Osteocyte (in vitro differentiated cells): ENCODE results near the gene BCAT1. TPM values are rescaled to one million over a fixed set of nuclear protein-coding genes. Genes with fewer than 3 reads are reported as not detected.
"Not testable (repeated sequence)": the region's sequence is repeated elsewhere in the genome, so short reads cannot be mapped to it uniquely, and the experiment has no call there.

Experiments
- DNase-seq: peaks from one replicate; pipeline ENCODE4 v3.0.0; 2021; ENCODE audit warnings: mixed read lengths; ENCODE audit not compliant: unreplicated experiment; ENCODE audit errors: extremely low spot score
- H3K27ac Mint-ChIP-seq: one replicate; pipeline ENCODE4 v1.8.0; 2021; ENCODE audit warnings: mild to moderate bottlenecking, mixed read lengths; ENCODE audit not compliant: unreplicated experiment
- H3K27me3 Mint-ChIP-seq: one replicate; pipeline ENCODE4 v1.8.0; 2021; ENCODE audit warnings: mixed read lengths; ENCODE audit not compliant: unreplicated experiment
- H3K36me3 Mint-ChIP-seq: one replicate; pipeline ENCODE4 v1.8.0; 2021; ENCODE audit warnings: mixed read lengths; ENCODE audit not compliant: unreplicated experiment
- H3K4me1 Mint-ChIP-seq: one replicate; pipeline ENCODE4 v1.8.0; 2021; ENCODE audit warnings: mixed read lengths; ENCODE audit not compliant: unreplicated experiment
- H3K4me3 Mint-ChIP-seq: one replicate; pipeline ENCODE4 v1.8.0; 2021; ENCODE audit warnings: mild to moderate bottlenecking, moderate library complexity, mixed read lengths; ENCODE audit not compliant: unreplicated experiment
- H3K9me3 Mint-ChIP-seq: one replicate; pipeline ENCODE4 v1.8.0; 2021; ENCODE audit warnings: mixed read lengths; ENCODE audit not compliant: unreplicated experiment
- CTCF ChIP-seq: fragments of 200-600 bp; sonication (generic); IDR thresholded peaks from 2 replicates; pipeline ENCODE4 v1.5.0; 2021; ENCODE audit warnings: antibody characterized with exemption, mild to moderate bottlenecking, moderate library complexity
- total RNA-seq: library from RNA; stranded (reverse); gene quantifications from 2 replicates; pipeline ENCODE4 v1.2.1, GENCODE V29; 2021

The BCAT1 gene
- total RNA-seq, 1 donor from 2014 or later: 155 TPM

- H3K9me3 Mint-ChIP-seq: no peaks in the 10 kb centered on the region
- H3K27ac Mint-ChIP-seq: no peak overlapping the region
- H3K27me3 Mint-ChIP-seq: no peaks in the 10 kb centered on the region
- H3K4me3 Mint-ChIP-seq: no peak overlapping the region
- no peak for TF ChIP-seq CTCF
- H3K4me1 Mint-ChIP-seq: peaks cover 14% of the 10 kb centered on the region
- peaks cover 13% of the 10 kb centered on the region for H3K36me3 Mint-ChIP-seq
- DNase-seq: no peak
These were observed 11.2 kb downstream of the BCAT1 start for GRCh38 chr12:24937553-24938244.

DNA sequence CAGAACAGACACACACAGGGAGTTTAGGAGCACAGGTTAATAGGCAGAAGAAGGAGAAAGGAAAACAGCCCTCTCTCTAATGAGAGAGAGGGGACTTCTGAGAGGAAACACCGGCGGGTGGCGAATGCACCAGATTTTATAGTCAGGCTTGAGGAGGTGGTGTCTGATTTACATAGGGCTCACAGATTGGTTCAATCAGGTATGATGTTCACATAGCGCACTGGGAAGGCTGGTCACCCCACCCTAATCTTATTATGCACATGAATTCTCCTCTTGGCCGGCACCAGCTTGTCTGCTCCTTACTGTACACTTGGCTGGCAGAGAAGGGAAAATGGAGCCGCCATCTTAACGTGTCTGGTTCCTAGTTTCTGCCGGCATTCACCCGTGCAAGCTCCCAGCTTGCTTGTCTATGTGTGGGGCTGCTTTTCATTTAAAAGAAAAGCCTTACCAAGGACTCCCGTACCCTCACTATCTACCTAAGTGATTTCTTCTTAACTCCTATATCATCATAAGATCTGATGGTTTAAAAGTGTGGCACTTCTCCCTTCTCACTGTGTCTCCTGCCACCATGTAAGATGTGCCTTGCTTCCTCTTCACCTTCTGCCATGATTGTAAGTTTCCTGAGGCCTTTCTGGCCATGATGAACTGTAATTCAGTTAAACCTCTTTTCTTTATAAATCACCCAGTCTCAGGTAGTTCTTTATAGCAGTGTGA is 15.1 kb downstream of the BCAT1 start:
- H3K36me3 Mint-ChIP-seq: peaks cover 7% of the 10 kb centered on the region
- H3K27me3 Mint-ChIP-seq: no peaks in the 10 kb centered on the region
- peak overlapping the region; percentile 29 for H3K27ac Mint-ChIP-seq
- peaks cover 8% of the 10 kb centered on the region for H3K9me3 Mint-ChIP-seq
- no peak for TF ChIP-seq CTCF
- no peak for DNase-seq
- H3K4me1 Mint-ChIP-seq: peaks cover 7% of the 10 kb centered on the region
- H3K4me3 Mint-ChIP-seq: no peak overlapping the region

DNA sequence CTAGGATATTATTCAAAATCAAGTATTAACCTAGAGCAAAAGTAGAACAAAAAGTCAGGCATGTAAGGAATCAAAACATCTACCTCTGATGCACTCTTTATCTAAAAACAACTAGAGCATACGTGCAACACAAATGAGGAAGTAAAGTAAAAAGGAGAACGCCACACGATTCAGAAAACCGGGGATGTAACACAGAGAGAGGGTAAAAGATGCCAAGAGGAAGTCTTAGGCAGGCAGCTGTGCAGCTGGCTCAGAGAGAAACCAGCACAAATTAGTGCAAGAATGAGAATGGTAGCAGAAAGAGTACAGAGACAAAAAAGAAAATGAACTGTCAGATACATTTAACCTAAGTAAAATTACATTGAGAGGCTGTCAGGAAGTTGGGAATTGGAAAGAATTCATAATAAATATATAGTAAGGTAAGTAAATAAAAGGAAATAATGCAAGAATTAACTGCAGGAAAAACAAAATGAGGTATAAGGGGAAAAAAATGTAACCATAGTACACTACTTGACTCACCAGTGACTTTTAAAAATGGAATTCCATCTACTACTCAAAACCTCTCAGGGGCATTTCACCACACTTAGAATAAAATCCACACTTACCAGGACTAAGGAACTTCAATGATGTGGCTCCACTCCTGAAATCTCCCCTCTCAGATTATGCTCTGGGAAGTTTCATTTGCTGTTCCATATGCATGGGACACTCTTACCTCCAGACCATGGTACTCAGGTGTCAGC is 17.1 kb downstream of the BCAT1 start:
- Mint-ChIP-seq H3K4me3 (no peak overlapping the region), H3K27me3 (no peaks in the 10 kb centered on the region), H3K27ac (no peak overlapping the region), H3K9me3 (peaks cover 8% of the 10 kb centered on the region), H3K36me3 (peaks cover 14% of the 10 kb centered on the region), H3K4me1 (peaks cover 14% of the 10 kb centered on the region)
- TF ChIP-seq CTCF: no peak
- DNase-seq: no peak

DNA sequence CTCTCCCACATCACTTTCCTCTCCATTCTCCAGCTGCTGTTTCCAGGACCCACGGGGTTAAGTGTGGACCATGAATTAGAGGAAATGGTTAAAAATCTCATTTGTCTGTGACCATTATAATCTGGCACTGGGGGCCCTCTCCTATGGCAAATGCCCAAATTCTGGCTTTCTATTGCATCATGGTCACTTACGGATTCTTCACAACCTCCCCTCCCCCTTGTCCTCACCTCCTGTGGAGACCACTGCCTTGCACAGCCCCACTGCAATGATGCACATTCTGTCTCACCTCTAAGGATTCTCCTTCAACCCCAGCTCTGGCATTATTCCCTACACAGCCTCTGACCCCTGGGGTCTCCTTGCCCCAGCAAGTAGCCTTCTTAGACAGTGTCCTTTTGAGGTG is 18.9 kb downstream of the BCAT1 start:
- Mint-ChIP-seq H3K4me1 (peaks cover 14% of the 10 kb centered on the region), H3K9me3 (peaks cover 8% of the 10 kb centered on the region), H3K4me3 (no peak overlapping the region), H3K27me3 (no peaks in the 10 kb centered on the region), H3K27ac (no peak overlapping the region), H3K36me3 (peaks cover 15% of the 10 kb centered on the region)
- no peak for TF ChIP-seq CTCF
- no peak for DNase-seq

DNA sequence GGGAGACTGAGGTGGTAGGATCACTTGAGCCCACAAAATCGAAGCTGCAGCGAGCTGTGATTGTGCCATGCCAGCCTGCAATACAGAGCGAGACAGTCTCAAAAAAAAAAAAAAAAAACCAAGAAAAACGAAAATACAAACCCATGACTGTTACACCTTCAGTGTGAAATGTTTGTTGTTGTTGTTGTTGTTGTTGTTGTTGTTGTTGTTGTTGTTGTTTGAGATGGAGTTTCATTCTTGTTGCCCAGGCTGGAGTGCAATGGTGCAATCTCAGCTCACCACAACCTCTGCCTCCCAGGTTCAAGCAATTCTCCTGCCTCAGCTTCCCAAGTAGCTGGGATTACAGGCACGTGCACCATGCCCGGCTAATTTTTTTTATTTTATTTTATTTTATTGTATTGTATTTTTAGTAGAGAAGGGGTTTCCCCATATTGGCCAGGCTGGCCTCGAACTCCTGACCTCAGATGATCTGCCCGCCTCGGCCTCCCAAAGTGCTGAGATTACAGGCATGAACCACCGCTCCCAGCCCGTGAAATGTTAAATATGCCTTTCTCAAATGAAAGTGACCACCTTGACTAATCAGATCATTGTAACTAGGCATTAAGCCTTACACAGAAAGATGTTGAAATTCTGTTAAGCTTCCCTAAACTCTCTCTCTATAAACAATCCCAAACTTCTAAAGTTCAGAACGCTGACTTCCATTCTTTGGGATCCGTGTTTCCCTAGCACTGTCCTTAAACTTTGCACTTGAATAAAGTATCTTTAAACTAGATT is 20.2 kb downstream of the BCAT1 start:
- H3K27ac Mint-ChIP-seq, DNase-seq: not testable (repeated sequence)

More for the DNA sequence above, 20.2 kb downstream of the BCAT1 start:
- not testable (repeated sequence) for H3K4me3 Mint-ChIP-seq, H3K9me3 Mint-ChIP-seq, H3K27me3 Mint-ChIP-seq
- Mint-ChIP-seq H3K36me3 (peaks cover 15% of the 10 kb centered on the region), H3K4me1 (peaks cover 20% of the 10 kb centered on the region)
